Vagina (tissue), 2 donors: Measurements from ENCODE around the gene KDM5B.
"Not testable (repeated sequence)": the region's sequence is repeated elsewhere in the genome, so short reads cannot be mapped to it uniquely, and the experiment has no call there.

Source experiments
- CTCF ChIP-seq, 3 experiments: fragments of 450-650 bp in 2 of 3; fragments of 200-600 bp in 1 of 3; sonication (generic) in 1 of 3; IDR thresholded peaks; one replicate each; pipeline ENCODE4 v1.5.1; 2017 to 2019; ENCODE audit warnings: antibody characterized with exemption in 3 of 3, mild to moderate bottlenecking in 2 of 3, moderate library complexity in 2 of 3
- POLR2A ChIP-seq, 2 donors: fragments of 450-650 bp; IDR thresholded peaks; one replicate each; pipeline ENCODE4 v1.6.1; 2017; ENCODE audit warnings: antibody characterized with exemption in 2 of 2, mild to moderate bottlenecking in 2 of 2, moderate library complexity in 2 of 2
- POLR2AphosphoS5 ChIP-seq, 2 donors: sonication (generic); formaldehyde crosslinking; IDR thresholded peaks; one replicate each; pipeline ENCODE4 v1.9.0; 2017; ENCODE audit warnings: antibody characterized with exemption in 2 of 2, mild to moderate bottlenecking in 2 of 2, low read depth in 1 of 2; ENCODE audit not compliant: insufficient read depth in 1 of 2

GRCh38 chr1:202714202-202714601 is 94.0 kb downstream of the KDM5B start:
- TF ChIP-seq CTCF (IDR thresholded peaks at IDR 0.05); POLR2AphosphoS5 (IDR thresholded peaks at IDR 0.05; ENCODE audit: insufficient read depth in 1 of 2, low read depth in 1 of 2); POLR2A (IDR thresholded peaks at IDR 0.05): not testable (repeated sequence)
